GM20431 (cell line): ENCODE measurements around the gene RPS2.
"Not testable (repeated sequence)": the region's sequence is repeated elsewhere in the genome, so short reads cannot be mapped to it uniquely, and the experiment has no call there.

ENCODE experiments used
- in situ Hi-C: fragments of 300-500 bp; cut with MseI, MboI; formaldehyde crosslinking; loops from one replicate; pipeline ENCODE4 v1.15.0; 2020; ENCODE audit warnings: low sequenced_read_pairs; ENCODE audit not compliant: unreplicated experiment

RPS2 gene

GRCh38 chr16:1968146-1968953 is 3.7 kb upstream of the RPS2 start:
- in situ Hi-C loops: no loop called here

- in situ Hi-C loops: no loop called here
Observed at GRCh38 chr16:1966460-1966859, 1.8 kb upstream of the RPS2 start, which contains the start of gene RNF151. TSS of gene RNF151 (plus strand) at chr16:1966856. CDS start at chr16:1966882, 26 bp downstream.

DNA sequence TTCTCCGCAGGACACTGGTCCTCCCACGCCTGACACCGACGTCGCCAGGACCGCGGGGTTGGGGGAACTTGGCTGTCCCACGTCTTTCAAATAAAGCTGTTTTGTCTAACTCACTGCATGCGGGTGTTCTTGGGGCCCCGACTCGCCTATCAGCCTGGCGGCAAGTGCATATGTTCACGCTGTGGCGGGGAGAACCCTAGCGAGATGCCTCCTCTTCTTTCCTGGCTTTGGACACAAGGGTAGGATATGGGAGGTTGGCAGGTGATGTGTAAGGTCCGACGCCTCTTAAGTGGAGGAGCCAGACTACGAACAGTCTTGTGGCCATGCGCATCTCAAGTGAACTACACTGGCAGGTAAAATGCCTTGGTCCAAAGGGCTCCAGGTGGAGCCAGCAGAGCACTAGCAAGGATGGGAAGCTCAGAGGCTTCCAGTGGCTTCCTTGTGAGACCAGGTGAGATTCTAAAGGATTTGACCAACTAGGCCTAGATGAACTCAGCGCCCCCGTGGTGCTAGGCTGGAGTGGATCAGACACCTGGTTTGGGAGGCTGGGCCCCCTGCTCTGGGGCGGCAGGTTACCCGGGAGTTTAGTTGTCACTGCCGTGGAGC is 873 bp upstream of the RPS2 start:
- in situ Hi-C loops: no loop called here

DNA sequence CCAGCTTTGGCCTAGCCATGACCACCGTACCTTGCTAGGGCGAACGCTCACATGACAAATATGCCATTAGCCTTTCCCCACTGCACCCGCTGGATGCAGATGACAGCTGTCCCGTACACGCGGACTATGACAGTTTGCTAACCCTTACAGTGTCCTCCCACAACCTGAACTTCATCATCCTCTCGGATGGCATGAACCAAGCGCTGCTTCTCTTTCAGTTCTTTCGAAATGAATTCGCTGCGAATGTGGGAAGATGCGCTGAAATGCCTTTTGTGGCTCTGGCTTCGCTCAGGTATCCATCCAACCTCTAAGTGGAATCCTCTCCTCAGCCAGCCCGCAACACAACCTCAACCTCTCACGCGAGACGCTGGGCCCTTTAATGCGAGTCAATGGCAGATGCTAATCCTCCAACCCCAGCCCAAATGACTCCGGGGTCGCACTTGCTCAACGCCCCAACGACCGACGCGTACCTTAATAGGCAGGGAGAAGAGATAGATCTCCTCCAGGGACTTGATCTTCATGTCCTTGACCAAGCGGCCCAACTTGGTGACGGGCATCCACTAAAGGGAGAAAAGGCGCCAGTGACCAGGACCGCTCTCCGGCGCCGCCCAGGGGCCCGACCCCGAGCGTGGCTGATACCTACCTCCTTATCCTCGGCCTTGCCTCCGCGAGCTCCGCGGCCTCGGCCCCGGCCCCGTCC is 670 bp downstream of the RPS2 start:
- in situ Hi-C loops: no loop called here

- in situ Hi-C loops: not testable (repeated sequence)
Observed at GRCh38 chr16:1962161-1963153, 2.2 kb downstream of the RPS2 start.

DNA sequence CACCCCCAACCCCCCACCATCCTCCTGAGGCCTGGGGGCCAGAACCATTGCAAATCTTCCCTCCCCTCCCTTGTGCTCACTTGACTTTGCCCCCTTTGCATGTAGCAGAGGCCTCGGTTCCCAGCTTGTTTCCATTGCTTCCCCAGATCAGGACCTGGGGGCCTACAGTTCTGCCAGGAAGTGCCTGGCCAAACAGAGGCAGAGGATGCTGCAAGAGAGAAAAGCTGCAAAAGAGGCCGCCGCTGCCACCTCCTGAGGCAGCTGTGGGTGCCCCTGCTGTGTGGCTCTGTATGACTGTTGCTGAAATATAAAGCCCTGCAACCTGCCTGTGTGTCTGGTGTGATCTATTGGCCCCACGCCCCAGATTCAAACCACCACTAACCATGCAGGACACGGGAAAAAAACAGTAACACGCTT is 3.0 kb downstream of the RPS2 start:
- in situ Hi-C loops: no loop called here

DNA sequence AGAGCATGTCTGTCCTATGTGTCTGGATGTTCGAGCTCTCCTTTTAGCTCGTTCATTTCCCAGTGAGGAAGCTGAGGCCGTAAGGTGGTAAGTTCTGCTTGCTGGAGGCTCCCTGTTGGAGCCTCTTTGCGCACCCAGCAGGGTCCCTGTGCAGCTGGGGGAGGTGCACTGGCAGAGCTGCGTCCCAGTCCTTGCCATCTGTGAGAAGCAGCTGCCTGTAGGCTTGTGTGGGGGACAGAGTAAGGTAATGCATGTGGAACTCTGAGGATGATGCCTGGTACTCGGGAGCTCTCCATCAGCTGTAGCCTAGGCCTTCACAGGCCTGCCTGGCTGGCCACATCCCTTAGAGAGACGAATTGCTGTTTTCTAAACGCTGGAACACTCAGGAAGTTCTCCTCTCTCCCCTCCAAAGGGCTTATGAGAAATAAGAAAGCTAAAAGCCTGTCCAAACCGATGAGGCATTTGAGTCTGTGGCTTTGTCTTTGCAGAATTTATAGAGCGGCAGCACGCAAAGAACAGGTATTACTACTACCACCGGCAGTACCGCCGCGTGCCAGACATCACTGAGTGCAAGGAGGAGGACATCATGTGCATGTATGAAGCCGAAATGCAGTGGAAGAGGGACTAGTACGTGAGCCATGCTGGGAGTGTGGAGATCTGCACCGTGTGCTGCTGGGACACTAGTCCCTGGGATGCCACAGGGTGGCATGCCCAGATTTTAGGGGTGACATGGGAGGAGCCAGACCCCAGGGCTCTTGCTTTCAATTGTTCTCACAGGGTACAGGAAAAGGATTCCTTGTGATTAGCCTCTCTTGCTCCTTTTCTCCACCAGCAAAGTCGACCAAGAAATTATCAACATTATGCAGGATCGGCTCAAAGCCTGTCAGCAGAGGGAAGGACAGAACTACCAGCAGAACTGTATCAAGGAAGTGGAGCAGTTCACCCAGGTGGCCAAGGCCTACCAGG is 3.7 kb downstream of the RPS2 start:
- in situ Hi-C loops: no loop called here

DNA sequence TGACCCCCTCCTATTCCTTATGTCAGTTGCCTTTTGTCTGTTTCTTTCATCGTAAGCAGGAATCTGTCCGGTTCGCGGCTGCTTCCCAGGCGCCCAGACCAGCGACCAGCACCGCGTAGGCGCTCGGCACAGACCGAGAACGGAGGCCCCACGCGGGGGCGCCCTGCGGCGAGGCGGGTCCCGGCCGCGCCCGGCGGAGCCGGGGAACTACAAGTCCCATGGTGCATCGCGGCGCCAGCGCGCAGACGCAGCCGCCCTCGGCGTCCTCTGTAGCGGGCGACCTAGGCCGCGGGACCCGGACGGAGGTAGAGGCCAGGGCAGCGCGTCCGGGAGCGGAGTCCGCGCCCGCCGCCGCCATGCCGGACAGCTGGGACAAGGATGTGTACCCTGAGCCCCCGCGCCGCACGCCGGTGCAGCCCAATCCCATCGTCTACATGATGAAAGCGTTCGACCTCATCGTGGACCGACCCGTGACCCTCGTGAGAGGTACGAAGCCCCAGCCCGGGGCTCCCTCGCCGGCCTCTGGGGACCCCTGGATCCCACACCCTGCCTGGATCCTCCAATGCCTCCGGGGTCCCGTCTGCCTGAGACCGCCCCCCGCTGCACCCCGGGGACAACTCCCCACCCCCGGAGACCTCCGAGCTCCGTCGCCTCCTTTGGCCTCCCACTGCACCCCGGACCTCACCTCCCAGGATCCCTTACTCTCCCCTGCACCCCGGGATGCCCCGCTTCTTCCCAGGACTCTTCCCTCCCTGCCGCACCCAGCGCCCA is 5.2 kb downstream of the RPS2 start, which contains the start of gene NDUFB10:
Gene NDUFB10, plus strand, starts transcription at position 270 of the 771 bp plus-strand sequence. Its CDS starts 87 bp downstream, at position 357.
- in situ Hi-C loops: no loop called here

GRCh38 chr16:1958715-1959268 is 5.8 kb downstream of the RPS2 start:
- in situ Hi-C loops: no loop called here

DNA sequence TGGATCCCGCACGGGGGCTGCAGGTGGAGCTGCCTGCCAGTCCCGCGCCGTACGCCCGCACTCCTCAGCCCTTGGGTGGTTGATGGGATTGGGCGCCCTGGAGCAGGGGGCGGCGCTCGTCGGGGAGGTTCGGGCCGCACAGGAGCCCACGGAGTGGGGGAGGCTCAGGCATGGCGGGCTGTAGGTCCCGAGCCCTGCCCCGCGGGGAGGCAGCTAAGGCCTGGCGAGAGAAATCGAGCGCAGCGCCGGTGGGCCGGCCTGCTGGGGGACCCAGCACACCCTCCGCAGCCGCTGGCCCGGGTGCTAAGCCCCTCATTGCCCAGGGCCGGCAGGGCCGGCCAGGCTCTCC is 6.5 kb downstream of the RPS2 start:
- in situ Hi-C loops: not testable (repeated sequence)

DNA sequence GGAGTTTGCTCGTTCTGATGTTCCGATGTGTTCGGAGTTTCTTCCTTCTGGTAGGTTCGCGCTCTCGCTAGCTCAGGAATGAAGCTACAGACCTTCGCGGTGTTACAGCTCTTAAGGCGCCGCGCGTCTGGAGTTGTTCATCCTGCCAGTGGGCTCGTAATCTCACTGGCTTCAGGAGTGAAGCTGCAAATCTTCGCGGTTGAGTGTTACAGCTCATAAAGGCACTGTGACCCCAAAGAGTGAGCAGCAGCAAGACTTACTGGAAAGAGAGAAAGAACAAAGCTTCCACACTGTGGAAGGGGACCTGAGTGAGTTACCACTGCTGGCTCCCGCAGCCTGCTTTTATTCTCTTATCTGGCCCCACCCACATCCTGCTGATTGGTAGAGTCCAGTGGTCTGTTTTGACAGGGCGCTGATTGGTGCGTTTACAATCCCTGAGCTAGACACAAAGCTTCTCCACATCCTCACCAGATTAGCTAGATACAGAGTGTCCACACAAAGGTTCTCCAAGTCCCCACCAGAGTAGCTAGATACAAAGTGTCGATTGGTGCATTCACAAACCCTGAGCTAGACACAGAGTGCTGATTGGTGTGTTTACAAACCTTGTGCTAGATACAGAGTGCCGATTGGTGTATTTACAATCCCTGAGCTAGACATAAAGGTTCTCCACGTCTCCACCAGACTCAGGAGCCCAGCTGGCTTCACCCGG is 7.0 kb downstream of the RPS2 start:
- in situ Hi-C loops: not testable (repeated sequence)

DNA sequence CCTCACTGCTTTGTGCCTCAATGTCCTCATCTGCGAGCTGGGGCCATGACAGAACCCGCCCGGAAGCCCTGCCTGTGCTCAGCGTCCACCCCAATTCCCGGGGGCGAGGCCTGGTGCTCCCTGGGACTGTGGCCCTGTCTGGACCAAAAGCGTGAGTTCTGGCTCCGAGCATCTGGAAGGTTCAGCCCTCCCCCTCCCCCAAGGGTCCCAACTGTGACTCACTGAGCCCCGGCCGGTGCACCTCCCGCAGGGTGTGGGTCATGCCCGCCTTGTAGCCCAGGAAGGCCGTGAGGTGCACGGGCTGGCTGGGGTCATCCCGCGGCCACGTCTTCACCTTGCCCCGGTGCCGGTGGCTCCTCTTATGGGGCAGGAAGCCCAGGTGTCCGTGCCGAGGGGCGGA is 10.9 kb downstream of the RPS2 start:
- in situ Hi-C loops: no loop called here

DNA sequence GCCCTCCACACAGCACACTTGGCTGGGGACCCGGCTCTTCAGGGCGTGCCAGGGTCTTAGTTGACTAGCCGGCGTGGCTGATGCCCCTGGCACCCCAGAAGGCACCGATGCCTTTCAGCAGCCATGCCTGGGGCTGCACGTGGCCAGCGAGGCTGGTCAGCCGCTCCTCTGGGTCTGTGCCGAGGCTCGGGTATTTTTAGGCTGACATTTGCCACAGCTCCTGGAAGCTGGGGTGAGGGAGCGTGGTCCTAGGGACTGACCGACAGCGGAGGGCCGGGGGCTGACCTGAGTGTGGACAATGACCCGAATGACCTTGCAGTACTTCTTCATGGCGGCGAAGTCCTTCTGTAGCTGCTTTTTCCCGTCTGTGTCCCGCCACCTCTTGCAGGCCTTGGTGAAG is 14.1 kb downstream of the RPS2 start:
- in situ Hi-C loops: no loop called here

- in situ Hi-C loops: no loop called here
Observed at GRCh38 chr16:1950047-1950446, 14.6 kb downstream of the RPS2 start.

- in situ Hi-C loops: no loop called here
Observed at GRCh38 chr16:1949507-1949906, 15.1 kb downstream of the RPS2 start.

GRCh38 chr16:1947369-1947670 is 17.3 kb downstream of the RPS2 start:
- in situ Hi-C loops: no loop called here
